Caco-2 (cell line): ENCODE measurements around the gene CATSPERZ. TPM values are rescaled to one million over a fixed set of nuclear protein-coding genes. Genes with fewer than 3 reads are reported as not detected.

Experiments used
- BruUV-seq: library from RNA; stranded (reverse); fragments of 400-500 nt; replicated peaks from 2 replicates; lab custom pipeline; 2021; lab: Mats Ljungman, UMichigan
- CTCF ChIA-PET: fragments of 300-600 bp; sonication (Branson Sonifier 250); formaldehyde crosslinking; loops from one replicate; lab custom pipeline; 2022; ENCODE audit warnings: antibody characterized with exemption; lab: Charles Lee
- POLR2A ChIA-PET: fragments of 300-600 bp; sonication (Branson Sonifier 250); formaldehyde crosslinking; loops from one replicate; lab custom pipeline; 2022; ENCODE audit warnings: antibody characterized with exemption; lab: Charles Lee
- DNase-seq, 2 experiments: peaks; one replicate each; pipeline versions ENCODE4 v3.0.0 to v3.0.0-alpha.2; 2020 to 2022
- H3K27me3 ChIP-seq: replicated peaks from 2 replicates; pipeline ENCODE4 v1.6.0; 2011; ENCODE audit warnings: low read length; ENCODE audit not compliant: control insufficient read depth, insufficient read depth
- H3K36me3 ChIP-seq: 2 replicates; pipeline ENCODE4 v1.5.1; 2011; ENCODE audit warnings: low read length; ENCODE audit not compliant: control insufficient read depth, insufficient read depth
- H3K4me1 ChIP-seq: fragments of 250-450 bp; sonication (Bioruptor Pico); 2 replicates; pipeline ENCODE4 v1.5.1; 2020; ENCODE audit warnings: mild to moderate bottlenecking
- H3K4me3 ChIP-seq: 2 replicates; pipeline ENCODE4 v1.5.1; 2011; ENCODE audit warnings: low read depth, mild to moderate bottlenecking, control low read depth, low read length
- H3K9me3 ChIP-seq: fragments of 250-450 bp; sonication (Bioruptor Pico); 2 replicates; pipeline ENCODE4 v1.5.1; 2020; ENCODE audit warnings: mild to moderate bottlenecking, moderate library complexity
- H3K27ac Mint-ChIP-seq: one replicate; pipeline ENCODE4 v1.8.0; 2022; ENCODE audit warnings: mixed read lengths; ENCODE audit not compliant: unreplicated experiment
- H3K27me3 Mint-ChIP-seq: one replicate; pipeline ENCODE4 v1.8.0; 2022; ENCODE audit warnings: mixed read lengths; ENCODE audit not compliant: insufficient read depth, unreplicated experiment
- H3K36me3 Mint-ChIP-seq: one replicate; pipeline ENCODE4 v1.8.0; 2022; ENCODE audit warnings: mild to moderate bottlenecking, mixed read lengths; ENCODE audit not compliant: insufficient read depth, unreplicated experiment
- H3K4me1 Mint-ChIP-seq: one replicate; pipeline ENCODE4 v1.8.0; 2022; ENCODE audit warnings: low read depth, mixed read lengths; ENCODE audit not compliant: unreplicated experiment
- H3K4me3 Mint-ChIP-seq: one replicate; pipeline ENCODE4 v1.8.0; 2022; ENCODE audit warnings: mild to moderate bottlenecking, moderate library complexity, mixed read lengths; ENCODE audit not compliant: unreplicated experiment
- H3K9me3 Mint-ChIP-seq: one replicate; pipeline ENCODE4 v1.8.0; 2022; ENCODE audit warnings: mixed read lengths; ENCODE audit not compliant: unreplicated experiment
- CTCF ChIP-seq, 2 experiments: fragments of 200-600 bp in 1 of 2; IDR thresholded peaks; 1 replicate in 1 of 2; 2 replicates in 1 of 2; pipeline versions ENCODE4 v1.5.1 to v1.8.0; 2011 to 2022; ENCODE audit warnings: antibody characterized with exemption in 1 of 2, control low read depth in 1 of 2, inconsistent platforms in 1 of 2, low read depth in 1 of 2, low read length in 1 of 2, mild to moderate bottlenecking in 1 of 2, moderate library complexity in 1 of 2; ENCODE audit not compliant: insufficient read depth in 1 of 2, severe bottlenecking in 1 of 2, unreplicated experiment in 1 of 2
- intact Hi-C: fragments of 100-400 bp; cut with micrococcal nuclease; formaldehyde crosslinking; loops from one replicate; pipeline ENCODE4 v1.10.0; 2022; ENCODE audit not compliant: unreplicated experiment
- total RNA-seq: library from RNA; stranded (reverse); gene quantifications from 2 replicates; pipeline ENCODE4 v1.2.3, GENCODE V29; 2022

CATSPERZ gene
- total RNA-seq, 1 experiment from 2014 or later, result 12.8 TPM

GRCh38 chr11:64269540-64270220 lies 30.5 kb upstream of the CATSPERZ start:
- BruUV-seq, result no TSS peak
- ChIA-PET CTCF (interaction anchor here (0.7 to 3.8 kb wide), 9 partner anchors 9 to 85 kb away, joined by 3 to 34 read pairs (median 12); partner anchors contain the start of genes BAD, CATSPERZ, GPR137 and PLCB3), POLR2A (interaction anchor here (0.6 to 3.5 kb wide), 8 partner anchors 15 to 99 kb away, joined by 4 to 22 read pairs (median 8); partner anchors contain the start of genes BAD, ESRRA, FKBP2 and PPP1R14B)
- Mint-ChIP-seq H3K4me3 (peak overlapping the region; percentile 89), H3K9me3 (no peaks in the 10 kb centered on the region), H3K36me3 (peaks cover 73% of the 10 kb centered on the region), H3K27ac (peak overlapping the region; percentile 95), H3K27me3 (no peaks in the 10 kb centered on the region), H3K4me1 (peaks cover 17% of the 10 kb centered on the region)
- intact Hi-C loops, result loop anchor here (1.0 to 5.0 kb wide), 5 partner anchors 15 to 88 kb away; partner anchors contain the start of genes BAD, ESRRA, PLCB3 and RPS6KA4
- Histone ChIP-seq H3K36me3 (peaks cover 2% of the 10 kb centered on the region), H3K27me3 (no peaks in the 10 kb centered on the region), H3K4me3 (peak overlapping the region; percentile 85), H3K4me1 (peaks cover 21% of the 10 kb centered on the region), H3K9me3 (no peaks in the 10 kb centered on the region)
- peak; percentile 99 for DNase-seq
- no peak for TF ChIP-seq CTCF (IDR thresholded peaks at IDR 0.05; ENCODE audit: insufficient read depth in 1 of 2, low read depth in 1 of 2, low read length in 1 of 2, severe bottlenecking in 1 of 2, unreplicated experiment in 1 of 2)

GRCh38 chr11:64275031-64275800 lies 24.9 kb upstream of the CATSPERZ start:
- CTCF ChIA-PET, result interaction anchor here (0.6 to 1.8 kb wide), 3 partner anchors 26 to 33 kb away, joined by 4 to 5 read pairs (median 5); partner anchors contain the start of gene ESRRA
- H3K36me3 Mint-ChIP-seq, result peaks cover 39% of the 10 kb centered on the region

More at GRCh38 chr11:64275031-64275800, 24.9 kb upstream of the CATSPERZ start:
- Histone ChIP-seq H3K9me3 (no peaks in the 10 kb centered on the region), H3K4me1 (peaks cover 6% of the 10 kb centered on the region), H3K27me3 (no peaks in the 10 kb centered on the region), H3K4me3 (no peak overlapping the region), H3K36me3 (peaks cover 2% of the 10 kb centered on the region)
- no peak for DNase-seq
- H3K27ac Mint-ChIP-seq, result no peak overlapping the region
- intact Hi-C loops, result no loop called here
- no peak for TF ChIP-seq CTCF (IDR thresholded peaks at IDR 0.05; ENCODE audit: insufficient read depth in 1 of 2, low read depth in 1 of 2, low read length in 1 of 2, severe bottlenecking in 1 of 2, unreplicated experiment in 1 of 2)
- POLR2A ChIA-PET, result no interaction called here
- no peak overlapping the region for H3K4me3 Mint-ChIP-seq
- H3K9me3 Mint-ChIP-seq, result no peaks in the 10 kb centered on the region
- BruUV-seq, result no TSS peak
- no peaks in the 10 kb centered on the region for H3K27me3 Mint-ChIP-seq
- H3K4me1 Mint-ChIP-seq, result no peaks in the 10 kb centered on the region
